Cerebellar nuclear complex (tissue), 1 donor: ENCODE measurements around the gene KIF20B.
"Not testable (repeated sequence)": the region's sequence is repeated elsewhere in the genome, so short reads cannot be mapped to it uniquely, and the experiment has no call there.

Experiments used
- DNase-seq, 2 experiments: peaks; one replicate each; lab custom pipeline; 2025; lab: John Stamatoyannopoulos, UW

The KIF20B gene

DNA sequence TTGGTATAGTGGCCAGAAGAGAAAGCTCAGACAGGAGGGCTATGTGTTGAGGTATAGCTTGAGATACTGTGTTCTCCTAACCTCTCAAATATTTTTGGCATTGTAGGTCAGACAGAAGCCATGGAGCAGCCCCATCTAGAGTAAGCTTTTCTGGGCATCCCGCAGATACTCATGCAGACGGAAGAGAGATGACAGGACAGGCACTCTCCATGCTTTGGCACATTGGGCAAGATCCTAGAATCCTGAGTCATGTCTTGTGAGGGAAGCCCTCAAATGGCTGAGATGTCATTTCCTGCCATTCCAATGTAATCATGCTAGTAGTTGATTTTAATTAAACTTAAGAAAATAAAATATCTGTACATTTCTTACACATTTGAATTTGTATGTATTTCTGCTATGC lies 16.8 kb upstream of the KIF20B start:
- no peak for DNase-seq

GRCh38 chr10:89685936-89686335 lies 15.5 kb upstream of the KIF20B start:
- no peak for DNase-seq

DNA sequence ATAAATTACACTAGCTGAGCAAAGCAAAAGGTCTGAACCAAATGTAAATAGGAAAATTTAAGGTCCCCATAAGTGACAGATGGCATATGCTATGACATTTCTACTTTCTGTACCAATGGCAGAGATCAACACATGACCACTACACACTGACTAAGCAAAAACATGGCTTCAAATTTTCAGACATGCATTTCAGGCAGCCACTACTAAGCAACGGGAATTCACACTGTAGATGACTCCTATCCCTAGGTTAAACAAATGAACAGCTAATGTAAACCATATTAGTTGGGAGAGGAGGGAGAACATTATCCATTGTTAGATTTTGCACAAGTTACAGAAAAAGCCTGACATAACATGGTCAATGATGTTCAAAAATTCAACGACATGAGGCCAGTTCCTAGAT lies 11.4 kb upstream of the KIF20B start:
- no peak for DNase-seq

DNA sequence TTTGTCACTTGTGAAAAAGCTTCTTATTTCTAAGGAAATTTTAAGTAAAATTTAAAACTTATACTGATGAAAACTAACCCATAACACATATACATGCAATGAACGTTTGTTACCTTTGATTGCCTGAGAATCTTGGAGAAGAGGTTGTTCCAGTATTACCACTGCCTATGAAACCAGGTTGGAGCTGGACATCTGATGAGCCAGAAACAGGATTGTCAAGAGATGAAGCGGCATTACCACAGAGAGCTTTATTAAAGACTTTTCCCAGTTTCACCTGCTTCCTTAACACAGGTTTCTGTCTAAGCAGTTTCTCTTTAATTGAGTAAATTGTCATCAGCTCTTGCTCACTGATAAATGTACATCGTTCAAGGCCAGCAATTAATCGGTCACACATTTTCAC lies 9.0 kb upstream of the KIF20B start:
- no peak for DNase-seq

DNA sequence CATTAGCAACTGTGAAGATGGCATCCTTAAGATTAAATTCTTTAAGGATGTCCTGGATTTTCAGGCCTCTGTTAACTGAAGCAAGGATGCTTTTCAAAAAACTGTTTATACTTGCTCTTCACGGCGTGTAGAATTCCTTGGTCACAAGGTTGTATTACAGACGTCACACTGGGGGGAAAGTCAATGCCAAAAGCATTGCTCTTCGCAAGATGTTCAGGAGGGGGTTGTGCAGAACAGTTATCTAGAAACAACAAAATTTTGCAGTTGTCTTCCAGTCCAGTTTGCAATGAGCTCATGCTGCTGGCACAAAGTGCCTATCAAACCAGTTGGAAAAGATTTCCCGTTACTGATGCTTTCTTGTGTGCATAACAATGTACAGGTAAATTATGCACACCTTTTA lies 8.2 kb upstream of the KIF20B start:
- DNase-seq = no peak

DNA sequence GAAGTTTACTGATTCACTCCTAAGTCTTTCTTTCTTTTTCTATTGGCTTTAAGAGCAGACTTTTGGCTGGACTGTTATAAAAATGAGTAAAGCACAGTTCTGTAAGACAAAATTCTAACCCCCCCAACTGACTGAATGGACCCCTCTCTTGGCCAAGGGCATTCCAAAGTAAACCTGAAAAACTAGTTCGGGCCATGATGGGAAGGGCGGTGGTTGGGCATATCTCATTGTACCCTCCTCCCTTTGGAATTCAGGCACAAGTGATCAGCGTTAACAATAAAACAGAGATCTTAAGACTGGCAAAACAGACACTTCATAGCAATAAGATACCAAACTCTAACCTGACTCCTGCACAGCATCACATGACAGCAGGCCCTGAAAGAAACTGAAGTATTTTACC lies 6.1 kb upstream of the KIF20B start:
- DNase-seq = no peak

DNA sequence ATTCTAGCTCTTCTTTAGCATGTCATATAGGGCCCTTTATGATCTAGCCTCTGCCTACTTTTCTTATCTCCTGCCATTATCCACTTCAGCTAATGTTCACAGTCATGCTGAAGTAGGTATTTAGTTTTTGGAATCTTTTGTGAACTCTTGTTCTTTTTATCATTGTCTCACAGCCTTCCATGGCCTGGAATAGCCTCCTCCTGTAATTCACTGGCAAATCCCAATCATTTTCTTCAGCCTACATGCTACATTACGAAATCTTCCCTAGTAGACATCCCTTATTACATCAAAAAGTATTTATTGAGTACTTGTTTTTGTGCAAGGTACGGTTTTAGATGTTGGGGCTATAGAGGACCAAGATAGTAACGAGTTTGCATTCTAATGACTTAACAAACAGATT lies 3.4 kb upstream of the KIF20B start:
- DNase-seq = no peak

DNA sequence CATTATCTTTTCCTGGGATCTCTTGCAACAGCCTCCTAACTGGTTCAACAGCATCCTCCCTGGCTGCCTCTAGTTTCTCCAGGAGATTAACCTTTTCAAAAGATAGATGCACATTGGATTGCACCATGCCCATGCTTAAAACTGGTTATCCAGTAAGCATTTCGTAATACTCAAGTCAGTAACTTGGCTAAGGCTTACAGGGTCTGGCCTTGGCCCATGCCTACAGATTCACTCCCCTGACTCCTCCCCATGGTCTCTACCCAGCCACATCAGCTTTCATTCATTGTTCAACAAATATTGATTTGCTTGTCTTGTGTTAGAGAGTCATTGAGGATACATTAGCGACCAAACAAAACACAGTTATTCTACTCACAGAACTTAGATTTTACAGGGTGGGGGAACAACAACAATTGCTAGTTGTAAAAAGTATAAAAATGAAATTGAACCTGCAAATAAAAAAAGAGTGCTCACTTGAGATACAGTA lies 1.8 kb upstream of the KIF20B start:
- no peak for DNase-seq

DNA sequence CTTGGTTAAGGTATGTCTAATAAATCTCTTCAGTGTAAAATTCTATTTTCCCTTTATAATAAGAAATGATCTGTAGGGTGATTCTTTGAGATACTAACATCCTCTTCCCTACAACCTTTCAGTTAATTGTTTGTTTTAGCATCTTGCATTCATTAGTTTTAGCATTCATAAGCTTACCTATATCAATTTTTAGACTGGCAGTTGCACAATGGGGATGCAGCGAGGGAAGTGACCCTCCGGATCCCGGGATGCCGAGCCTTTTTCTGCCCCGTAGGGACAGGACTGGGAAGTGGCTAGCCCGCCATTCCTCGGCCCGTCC lies 508 bp upstream of the KIF20B start:
- DNase-seq = no peak

- DNase-seq = no peak
Measured at GRCh38 chr10:89702121-89702480, 711 bp downstream of the KIF20B start.

DNA sequence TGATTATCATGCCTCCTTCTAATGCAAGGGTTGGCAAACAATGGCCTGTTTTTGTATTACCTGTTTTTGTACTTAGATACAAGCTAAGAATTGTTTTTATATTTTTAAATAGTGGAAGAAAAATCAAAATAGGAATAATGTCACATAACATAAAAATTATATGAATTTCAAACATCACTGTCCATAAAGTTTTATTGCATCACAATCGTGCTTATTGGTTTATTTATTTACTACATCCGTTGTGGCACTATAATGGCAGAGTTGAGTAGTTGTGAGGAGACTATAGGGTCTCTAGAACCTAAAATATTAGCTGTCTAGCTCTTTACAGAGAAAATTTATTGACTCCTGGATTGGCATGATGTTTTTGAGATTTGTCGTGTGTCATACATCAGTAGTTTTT lies 4.1 kb downstream of the KIF20B start:
- DNase-seq = no peak

DNA sequence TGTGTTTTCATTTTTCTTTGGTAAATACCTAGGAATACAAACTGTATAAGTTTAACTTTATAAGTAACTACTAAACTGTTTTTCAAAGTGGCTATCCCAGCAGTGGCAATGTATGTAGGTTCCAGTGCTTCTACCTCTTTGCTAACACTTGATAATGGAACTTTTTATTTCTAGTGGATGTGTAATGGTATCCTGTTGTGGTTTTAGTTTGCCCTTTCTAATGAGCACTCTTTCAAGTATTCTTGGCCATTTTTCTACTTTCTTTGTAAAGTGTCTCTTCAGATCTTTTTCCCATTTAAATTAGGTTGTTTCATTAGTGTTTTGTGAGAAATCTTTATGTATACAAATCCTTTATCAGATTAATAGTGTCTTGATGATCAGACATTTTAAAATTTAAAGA lies 4.6 kb downstream of the KIF20B start:
- DNase-seq = no peak

- no peak for DNase-seq
Measured at GRCh38 chr10:89707372-89707771, 6.0 kb downstream of the KIF20B start.

GRCh38 chr10:89710753-89711152 lies 9.4 kb downstream of the KIF20B start:
- no peak for DNase-seq

DNA sequence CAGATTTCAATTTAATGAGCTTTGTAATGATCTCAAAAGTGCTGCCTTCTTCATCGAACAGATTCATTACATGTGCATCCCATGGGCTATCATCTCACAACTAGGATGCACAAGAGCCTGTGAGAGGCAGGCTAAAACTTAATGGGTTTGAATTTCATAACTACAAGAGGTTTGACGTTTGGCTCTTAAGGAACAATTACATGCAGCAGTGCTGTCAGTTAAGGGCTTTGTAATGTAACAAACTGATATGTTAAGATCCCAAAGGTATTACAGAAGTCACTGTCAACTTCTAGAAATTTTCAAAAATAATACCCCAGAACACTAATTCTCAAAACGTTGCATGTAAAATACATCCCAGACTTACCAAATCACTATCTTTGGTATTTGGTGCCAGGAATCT lies 33.2 kb downstream of the KIF20B start:
- DNase-seq = no peak

- no peak for DNase-seq
Measured at GRCh38 chr10:89738551-89739209, 37.3 kb downstream of the KIF20B start.

DNA sequence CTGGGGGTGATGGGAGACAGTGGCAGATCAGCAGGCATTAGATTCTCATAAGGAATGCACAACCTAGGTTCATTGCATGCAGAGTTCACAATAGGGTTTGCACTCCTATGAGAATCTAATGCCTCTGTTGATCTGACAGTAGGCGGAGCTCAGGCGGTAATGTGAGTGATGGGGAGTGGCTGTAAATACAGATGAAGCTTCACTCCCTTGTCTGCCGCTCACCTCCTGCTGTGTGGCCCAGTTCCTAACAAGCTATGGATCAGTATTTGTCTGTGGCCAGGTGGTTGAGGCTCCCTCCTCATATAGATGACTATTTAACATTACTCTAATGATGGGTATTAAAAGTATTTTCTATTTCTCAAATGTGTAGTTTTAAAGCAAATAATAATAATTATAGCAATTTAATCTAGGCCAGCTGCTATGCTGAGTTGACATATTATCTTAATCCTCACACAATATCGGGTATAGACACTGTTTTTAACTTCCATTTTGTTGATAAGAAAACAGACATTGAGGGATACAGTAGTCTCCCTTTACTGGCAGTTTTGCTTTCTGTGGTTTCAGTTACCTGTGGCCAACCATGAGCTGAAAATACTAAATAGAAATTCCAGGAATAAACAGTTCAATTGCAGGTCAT lies 39.9 kb downstream of the KIF20B start:
- DNase-seq = no peak

DNA sequence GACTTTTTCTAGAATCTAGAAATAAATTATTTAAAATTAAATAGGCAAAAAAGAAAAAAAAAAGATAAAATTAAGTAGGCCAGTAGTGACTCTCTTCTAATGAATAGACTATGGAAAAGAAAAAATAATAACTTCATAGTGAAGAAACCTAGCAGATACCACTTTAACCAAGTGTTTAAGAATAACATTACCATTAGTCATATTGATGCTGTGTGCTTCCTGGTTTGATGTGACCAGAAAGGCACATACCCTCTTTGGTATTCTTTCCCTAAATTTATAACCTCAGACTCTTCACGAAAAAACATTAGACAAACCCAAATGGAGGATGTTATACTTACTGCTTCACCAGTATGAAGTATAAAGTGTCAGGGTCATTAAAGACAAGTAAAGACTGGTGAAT lies 42.6 kb downstream of the KIF20B start:
- DNase-seq = no peak

GRCh38 chr10:89745903-89746302 lies 44.5 kb downstream of the KIF20B start:
- no peak for DNase-seq

GRCh38 chr10:89750441-89750840 lies 49.1 kb downstream of the KIF20B start:
- DNase-seq = no peak

DNA sequence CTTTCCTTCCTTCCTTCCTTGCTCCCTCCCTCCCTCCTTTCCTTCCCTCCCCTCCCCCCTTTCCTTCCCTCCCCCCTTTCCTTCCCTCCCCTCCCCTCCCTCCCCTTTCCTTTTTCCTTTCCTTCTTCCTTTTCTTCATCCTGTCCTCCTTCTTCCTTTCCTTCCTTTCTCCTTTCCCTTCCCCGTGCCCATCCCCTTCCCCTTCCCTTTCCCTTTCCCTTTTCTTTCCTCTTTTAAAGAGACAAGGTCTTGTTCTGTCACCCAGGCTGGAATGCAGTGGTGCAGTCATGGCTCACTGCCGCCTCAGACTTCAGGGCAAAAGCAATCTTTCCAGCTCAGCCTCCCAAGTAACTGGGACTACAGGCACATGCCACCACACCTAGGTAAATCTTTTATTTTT lies 54.0 kb downstream of the KIF20B start:
- no peak for DNase-seq

DNA sequence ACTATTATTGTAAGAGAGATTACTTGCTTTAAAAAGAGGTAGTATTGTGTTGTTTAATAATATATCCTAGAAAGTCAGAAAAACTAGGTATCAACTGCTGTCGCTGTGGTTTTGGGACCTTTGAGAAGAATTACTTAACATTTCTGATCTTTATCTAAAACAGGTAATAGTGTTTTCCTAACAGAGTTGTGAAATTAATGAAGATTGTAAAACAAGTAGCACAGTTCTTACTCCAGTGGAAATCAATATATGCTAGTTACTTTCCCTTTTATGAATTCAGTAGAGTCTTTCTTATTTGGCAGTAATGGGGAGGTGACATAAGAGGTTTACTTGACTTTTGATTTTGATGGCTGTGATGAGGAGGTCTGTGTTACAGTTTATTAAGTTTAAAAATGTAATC lies 58.1 kb downstream of the KIF20B start:
- no peak for DNase-seq

- not testable (repeated sequence) for DNase-seq
Measured at GRCh38 chr10:89763671-89764070, 62.3 kb downstream of the KIF20B start.

DNA sequence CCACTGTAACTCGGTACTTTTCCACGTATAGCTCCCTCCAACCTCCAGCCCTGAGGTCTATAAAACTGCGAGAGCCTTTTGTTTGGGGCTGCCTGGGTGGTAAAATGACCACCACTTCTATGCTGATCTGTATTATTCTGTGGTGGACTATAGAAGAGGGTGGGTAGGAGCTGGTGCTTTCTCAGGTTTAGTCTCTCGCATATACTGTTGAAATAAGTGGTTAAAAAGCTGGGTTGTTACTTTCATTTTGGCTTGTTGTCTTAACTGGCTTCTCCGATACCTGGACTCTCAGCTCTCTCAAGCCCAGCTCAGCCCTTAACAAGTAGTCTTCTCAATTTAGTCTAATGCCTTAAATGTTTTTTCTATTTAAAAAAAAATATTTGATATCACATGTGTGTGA lies 70.3 kb downstream of the KIF20B start:
- DNase-seq = no peak
